Measurements from ENCODE around the gene STXBP2. TPM values are rescaled to one million over a fixed set of nuclear protein-coding genes. Genes with fewer than 3 reads are reported as not detected.

Gene STXBP2
- total and polyA plus RNA-seq, 9 of the 15 experiments (the other 6 are each of a cell fraction or from before 2014, with no cell fraction given) = 2.5 to 163 (median 71.3) TPM

DNA sequence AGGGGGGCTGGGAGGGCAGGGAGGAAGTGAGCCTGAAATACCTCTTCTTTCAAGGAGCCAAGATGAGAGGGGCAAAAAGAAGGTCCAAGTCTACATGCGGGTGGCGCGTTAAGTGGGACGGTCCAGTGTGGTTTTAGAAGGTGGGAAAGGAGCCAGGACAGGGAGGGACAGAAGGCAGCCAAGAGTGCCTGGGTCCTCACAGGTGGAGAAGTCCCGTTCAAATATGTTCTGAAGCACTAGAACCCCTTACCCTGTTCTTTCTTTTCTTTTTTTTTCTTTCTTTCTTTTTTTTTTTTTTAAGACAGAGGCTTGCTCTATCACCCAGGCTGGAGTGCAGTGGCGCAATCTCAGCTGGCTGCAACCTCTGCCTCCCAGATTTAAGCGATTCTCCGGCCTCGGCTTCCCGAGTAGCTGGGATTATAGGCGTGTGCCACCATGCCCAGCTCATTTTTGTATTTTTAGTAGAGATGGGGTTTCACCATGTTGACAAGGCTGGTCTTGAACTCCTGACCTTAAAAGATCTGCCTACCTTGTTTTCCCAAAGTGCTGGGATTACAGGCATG is 33.9 kb upstream of the STXBP2 start:
- Histone ChIP-seq H3K9me3 (replicated peaks; ENCODE audit: control insufficient read depth, insufficient read depth, low read depth, low read length) (no peaks in the 10 kb centered on the region), H3K36me3 (ENCODE audit: control insufficient read depth, insufficient read depth, low read length) (no peaks in the 10 kb centered on the region), H3K9ac (ENCODE audit: insufficient read depth in 1 of 2, low read depth in 2 of 2, low read length in 2 of 2) (no peak overlapping the region), H3K4me1 (replicated peaks in 1 of 2; ENCODE audit: control insufficient read depth in 2 of 2, insufficient read depth in 2 of 2, low read length in 2 of 2) (peaks cover 2 to 31% of the 10 kb centered on the region in 2 experiments; a peak in 4 of 5 replicates), H3K79me2 (ENCODE audit: control insufficient read depth, insufficient read depth, low read length) (no peaks in the 10 kb centered on the region), H2AFZ (ENCODE audit: low read depth, low read length) (no peak overlapping the region), H3K4me2 (ENCODE audit: insufficient read depth, low read length) (no peak overlapping the region), H3K27ac (ENCODE audit: extremely low read depth, low read depth, low read length) (no peak overlapping the region), H3K9me1 (ENCODE audit: control insufficient read depth, insufficient read depth, low read length) (no peaks in the 10 kb centered on the region), H3K27me3 (ENCODE audit: control insufficient read depth in 2 of 2, insufficient read depth in 2 of 2, low read length in 2 of 2) (peaks cover 1 to 4% of the 10 kb centered on the region in 2 experiments; a peak in 2 of 5 replicates), H4K20me1 (replicated peaks; ENCODE audit: control insufficient read depth, insufficient read depth, low read length) (peaks cover 6% of the 10 kb centered on the region; the same call in 1 of the 2 replicates), H3K4me3 (no peak overlapping the region)
- CTCF ChIA-PET (ENCODE audit: low intra/inter-chr PET ratio) = no interaction called here
- intact Hi-C loops (cut with micrococcal nuclease) = no loop called here
- 11% methylated on average over 10 of the region's 11 CpGs for WGBS (ENCODE audit: insufficient coverage, low coverage, missing lambda C conversion rate)
- in situ Hi-C loops (cut with MboI) = no loop called here
- BruUV-seq (replicated peaks) = no TSS peak
- POLR2A ChIA-PET = no interaction called here
- DNase-seq (ENCODE audit: extremely low read depth in 1 of 4, low spot score in 3 of 4) (no peak), ATAC-seq (no peak), FAIRE-seq (no peak)
- peak; percentile 80 to 88 for TF ChIP-seq KDM1A (IDR thresholded peaks at IDR 0.05)
- no peak for TF ChIP-seq ZNF77 (CRISPR knock-in tag; IDR thresholded peaks at IDR 0.05)
- TF ChIP-seq CAMTA2 (CRISPR knock-in tag; conservative IDR thresholded peaks at IDR 0.05) = no peak
- TF ChIP-seq KAT7 (CRISPR knock-in tag; IDR thresholded peaks at IDR 0.05; ENCODE audit: borderline replicate concordance) = no peak
- TF ChIP-seq SNRNP70 (optimal IDR thresholded peaks at IDR 0.05; ENCODE audit: low read depth, low read length) = no peak
- no peak for TF ChIP-seq NFYB (IDR thresholded peaks at IDR 0.05; ENCODE audit: extremely low read depth, insufficient read length)
- 0 out of 4 replicates have a peak, but pooled peaks of 1 of the 2 experiments have one; percentile 22 for TF ChIP-seq HDAC1 (IDR thresholded peaks at IDR 0.05)
- TF ChIP-seq, protein P1, sequence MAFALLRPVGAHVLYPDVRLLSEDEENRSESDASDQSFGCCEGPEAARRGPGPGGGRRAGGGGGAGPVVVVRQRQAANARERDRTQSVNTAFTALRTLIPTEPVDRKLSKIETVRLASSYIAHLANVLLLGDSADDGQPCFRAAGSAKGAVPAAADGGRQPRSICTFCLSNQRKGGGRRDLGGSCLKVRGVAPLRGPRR (CRISPR knock-in tag; IDR thresholded peaks at IDR 0.05) = no peak
